HG02884 (cell line): ENCODE measurements around the gene ATP9A.
A peak's percentile ranks its signal among the peaks of the same experiment; 100 is the strongest.

Experiments used
- ATAC-seq: cut with Tn5 transposase; IDR thresholded peaks from one replicate; pipeline ENCODE4 v1.9.1; 2021; ENCODE audit warnings: mild to moderate bottlenecking, moderate library complexity; ENCODE audit not compliant: unreplicated experiment

Gene ATP9A

GRCh38 chr20:51634877-51635276 is 133.3 kb downstream of the ATP9A start:
- no peak for ATAC-seq

GRCh38 chr20:51634257-51634656 is 133.9 kb downstream of the ATP9A start:
- no peak for ATAC-seq

GRCh38 chr20:51633430-51633829 is 134.8 kb downstream of the ATP9A start:
- no peak for ATAC-seq

- no peak for ATAC-seq
These were observed 136.2 kb downstream of the ATP9A start for GRCh38 chr20:51631953-51632352.

GRCh38 chr20:51631011-51631950 is 136.9 kb downstream of the ATP9A start:
- ATAC-seq: no peak

- no peak for ATAC-seq
These were observed 138.7 kb downstream of the ATP9A start for GRCh38 chr20:51629399-51630058.

- no peak for ATAC-seq
These were observed 139.4 kb downstream of the ATP9A start for GRCh38 chr20:51628533-51629398.

GRCh38 chr20:51627586-51627985 is 140.6 kb downstream of the ATP9A start:
- no peak for ATAC-seq

- ATAC-seq: no peak
These were observed 143.1 kb downstream of the ATP9A start for GRCh38 chr20:51625105-51625504.

GRCh38 chr20:51624157-51624731 is 143.9 kb downstream of the ATP9A start:
- peak; percentile 58 for ATAC-seq

- no peak for ATAC-seq
These were observed 144.9 kb downstream of the ATP9A start for GRCh38 chr20:51623255-51623654.

GRCh38 chr20:51622004-51622874 is 146.0 kb downstream of the ATP9A start:
- no peak for ATAC-seq

GRCh38 chr20:51620432-51620831 is 147.8 kb downstream of the ATP9A start:
- no peak for ATAC-seq

GRCh38 chr20:51616060-51616459 is 152.1 kb downstream of the ATP9A start:
- ATAC-seq: no peak

- ATAC-seq: no peak
These were observed 153.5 kb downstream of the ATP9A start for GRCh38 chr20:51614687-51615086.

GRCh38 chr20:51613580-51613979 is 154.6 kb downstream of the ATP9A start:
- no peak for ATAC-seq

- ATAC-seq: no peak
These were observed 155.3 kb downstream of the ATP9A start for GRCh38 chr20:51612896-51613295.

- ATAC-seq: no peak
These were observed 156.6 kb downstream of the ATP9A start for GRCh38 chr20:51611625-51611890.

- no peak for ATAC-seq
These were observed 157.2 kb downstream of the ATP9A start for GRCh38 chr20:51610761-51611624.
